Hepatic stellate cell (primary cell): ENCODE results near the gene ACKR2.
A peak's percentile ranks its signal among the peaks of the same experiment; 100 is the strongest.

Experiments
- DNase-seq: peaks from one replicate; pipeline ENCODE4 v3.0.0; 2011; ENCODE audit warnings: low spot score

Gene ACKR2

GRCh38 chr3:42829628-42830436 is 20.6 kb downstream of the ACKR2 start:
- DNase-seq = no peak

DNA sequence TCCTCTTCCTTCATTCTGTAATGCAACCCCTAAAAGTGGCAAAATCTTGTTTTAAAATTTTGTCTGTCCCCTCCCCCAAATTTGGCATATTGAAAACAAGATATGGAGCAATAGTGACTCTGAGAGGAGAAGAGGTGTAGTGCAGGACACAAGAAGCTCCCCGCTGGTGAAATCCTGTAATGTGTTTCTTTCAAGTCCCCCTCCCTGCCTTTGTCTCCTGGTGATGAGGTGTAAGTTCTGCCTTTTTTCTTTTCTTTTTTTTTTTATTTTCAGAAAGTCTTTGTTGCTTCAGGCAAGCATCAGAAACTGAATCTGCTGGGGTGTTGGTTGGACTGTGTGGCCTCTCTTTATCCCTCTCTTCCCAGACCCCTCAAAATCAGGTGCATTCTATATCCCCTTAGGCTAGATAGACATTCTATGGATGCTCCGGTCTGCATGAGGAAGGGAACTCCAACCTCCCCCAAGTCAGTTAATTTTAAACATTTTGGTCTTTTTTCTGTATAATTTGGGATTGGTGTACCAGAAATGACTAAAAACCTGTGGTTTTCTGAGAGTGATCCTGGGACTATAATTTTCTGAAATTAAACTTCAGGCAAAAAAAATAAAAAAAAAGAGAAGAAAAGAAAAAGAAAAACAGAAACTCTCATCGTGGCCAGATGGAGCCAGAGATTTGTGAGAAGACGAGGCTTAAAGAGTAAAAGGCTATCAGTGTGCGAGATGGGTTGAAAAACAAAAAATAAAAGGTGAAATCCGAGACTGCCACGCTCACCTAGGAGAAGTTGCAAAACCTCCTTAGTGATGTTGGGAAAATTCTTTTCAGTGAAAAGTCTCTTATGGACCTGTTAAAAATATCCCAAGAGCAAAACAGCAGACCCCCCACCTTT is 21.4 kb downstream of the ACKR2 start:
- DNase-seq = no peak

DNA sequence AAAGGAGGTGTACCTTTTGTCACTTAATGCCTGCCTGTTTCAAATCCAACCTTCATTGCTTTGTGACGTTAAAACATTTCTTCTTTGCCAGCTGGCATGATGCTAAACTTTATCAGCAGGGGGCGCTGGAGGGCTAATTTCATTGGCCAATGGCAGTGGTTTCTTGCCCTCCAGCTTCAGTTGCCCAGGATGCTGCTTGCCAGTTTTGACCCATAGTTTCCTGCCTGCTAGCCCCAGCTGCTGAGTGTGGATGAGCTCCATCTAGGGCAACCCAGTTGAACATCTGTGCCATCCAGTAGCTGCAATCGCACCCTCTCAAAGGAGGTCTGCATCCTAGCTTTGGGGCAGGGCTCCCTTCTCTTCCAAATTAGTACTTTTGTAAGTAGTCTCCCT is 22.1 kb downstream of the ACKR2 start:
- peak; percentile 34 for DNase-seq

- DNase-seq = no peak
These were observed 27.2 kb downstream of the ACKR2 start for GRCh38 chr3:42836150-42837123.

DNA sequence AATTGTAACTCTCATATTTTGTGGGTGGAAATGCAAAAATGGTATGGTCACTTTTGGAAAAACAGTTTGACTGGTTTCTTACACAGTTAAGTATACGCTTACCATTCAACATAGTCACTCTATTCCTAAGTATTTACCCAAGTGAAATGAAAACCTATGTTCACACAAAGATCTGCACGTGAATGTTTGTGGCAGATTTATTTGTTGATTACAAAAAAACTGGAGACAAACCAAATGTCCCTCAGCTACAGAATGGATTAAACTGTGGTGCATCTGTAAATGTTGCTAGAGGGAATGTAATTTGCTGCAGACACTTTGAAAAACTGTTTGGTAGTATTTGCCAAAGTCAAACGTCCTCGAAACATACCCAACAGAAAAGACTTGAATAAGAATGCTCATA is 29.3 kb downstream of the ACKR2 start:
- no peak for DNase-seq

DNA sequence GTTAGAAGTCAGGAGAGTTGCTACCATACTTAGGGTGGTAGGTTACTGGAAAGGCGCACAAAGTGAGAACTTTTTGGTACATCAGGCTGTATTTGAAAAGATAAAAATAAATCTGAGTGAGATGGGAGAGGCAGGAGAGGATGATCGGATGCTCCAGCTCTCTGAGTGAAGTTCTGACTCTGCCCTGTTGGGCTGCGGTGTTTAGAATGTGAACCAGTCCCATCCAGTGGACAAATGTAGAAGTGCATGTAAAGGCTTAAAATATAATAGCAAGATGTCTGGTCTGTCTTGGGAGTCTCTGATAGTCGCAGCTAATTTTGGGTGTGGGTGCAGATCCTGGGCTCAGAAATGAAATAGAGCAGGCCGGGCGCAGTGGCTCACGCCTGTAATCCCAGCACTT is 30.4 kb downstream of the ACKR2 start:
- DNase-seq = peak; percentile 67

- DNase-seq = no peak
These were observed 32.1 kb downstream of the ACKR2 start for GRCh38 chr3:42841332-42841731.

DNA sequence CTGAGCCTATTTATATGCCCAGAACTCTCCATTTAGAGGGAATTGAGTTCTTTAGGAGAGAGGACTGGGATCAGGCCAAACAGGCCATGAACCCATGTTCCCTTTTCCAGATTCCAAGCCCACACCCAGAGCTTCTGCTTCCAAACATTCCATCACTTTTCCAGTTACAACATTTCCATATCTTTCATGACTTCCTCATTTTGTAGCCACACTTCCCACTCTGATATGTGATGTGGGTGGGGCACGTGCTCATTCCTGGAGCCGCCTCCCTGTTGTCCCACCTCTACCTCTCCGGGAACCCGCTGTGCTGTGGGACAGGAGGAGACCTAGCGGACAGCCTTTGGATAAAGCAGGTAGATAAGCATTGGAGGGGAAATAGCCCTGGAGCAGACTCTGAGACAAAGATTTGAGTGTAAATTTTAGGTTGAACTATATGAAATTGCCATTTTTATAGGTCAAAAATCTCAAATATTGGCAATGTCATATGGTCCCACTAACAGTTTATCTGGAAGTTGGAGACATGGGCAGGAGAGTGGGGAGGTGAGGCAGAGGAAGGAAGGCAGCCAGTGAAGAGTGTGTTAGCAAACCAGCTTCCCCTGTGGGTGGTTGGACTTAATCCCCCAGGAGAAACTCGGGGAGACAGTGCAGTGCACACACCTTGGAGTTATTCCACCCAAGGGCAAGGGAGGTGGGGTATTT is 34.6 kb downstream of the ACKR2 start:
- no peak for DNase-seq

GRCh38 chr3:42844412-42844713 is 35.1 kb downstream of the ACKR2 start:
- DNase-seq = no peak

GRCh38 chr3:42844815-42845214 is 35.6 kb downstream of the ACKR2 start:
- DNase-seq = no peak

GRCh38 chr3:42846685-42847522 is 37.7 kb downstream of the ACKR2 start:
- no peak for DNase-seq

- no peak for DNase-seq
These were observed 38.5 kb downstream of the ACKR2 start for GRCh38 chr3:42847731-42848130.

- DNase-seq = no peak
These were observed 39.8 kb downstream of the ACKR2 start for GRCh38 chr3:42849017-42849416.

- no peak for DNase-seq
These were observed 41.0 kb downstream of the ACKR2 start for GRCh38 chr3:42850263-42850662.

DNA sequence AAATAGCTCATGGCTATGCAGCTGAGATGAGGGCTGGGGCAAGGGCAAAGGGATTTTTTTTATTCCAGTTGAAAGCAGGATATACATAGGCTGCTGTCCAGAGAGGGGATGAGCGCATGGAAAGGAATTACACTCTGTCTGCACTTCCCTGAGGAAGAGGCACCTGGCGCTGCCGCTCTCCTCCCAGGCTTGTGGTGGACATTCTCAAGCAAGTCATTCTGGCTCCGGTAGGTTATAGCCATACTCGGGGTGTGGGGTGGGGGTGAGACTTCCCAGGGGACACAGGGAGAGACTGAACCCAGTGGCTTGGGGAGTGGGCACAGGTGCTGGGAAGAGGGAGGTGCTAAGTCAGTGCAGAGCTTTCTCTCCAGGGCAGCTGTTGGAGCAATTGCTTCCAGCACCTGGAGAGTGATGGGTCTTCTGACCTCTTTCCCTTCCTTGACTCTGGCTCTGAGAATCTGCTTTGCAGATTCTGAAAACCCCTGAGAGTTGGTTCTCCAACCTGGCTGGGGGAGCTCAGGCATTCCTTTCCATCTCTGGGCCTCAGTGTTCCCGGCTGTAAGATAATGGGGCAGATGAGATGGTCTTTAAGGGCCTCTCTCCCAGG is 42.1 kb downstream of the ACKR2 start:
- DNase-seq = no peak

- no peak for DNase-seq
These were observed 43.2 kb downstream of the ACKR2 start for GRCh38 chr3:42852441-42852840.

DNA sequence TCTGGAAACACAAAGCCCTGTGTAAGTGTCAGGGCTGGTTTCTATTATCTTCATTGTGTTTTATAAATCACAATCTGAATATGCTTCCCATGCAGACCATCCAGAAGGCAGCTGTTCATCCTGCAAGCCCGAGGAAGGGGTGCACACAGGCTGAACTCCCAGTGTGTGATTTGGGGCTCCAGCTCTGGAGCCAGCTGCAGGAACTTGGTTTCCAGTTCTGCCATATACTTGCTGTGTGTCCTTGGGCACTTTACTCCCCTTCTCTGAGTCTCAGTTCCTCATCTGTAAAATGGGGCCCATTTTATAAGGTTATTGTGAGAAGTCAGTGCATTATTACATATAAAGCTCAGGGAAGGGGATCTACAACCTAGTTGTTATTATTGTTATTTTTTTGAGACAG is 43.8 kb downstream of the ACKR2 start:
- DNase-seq = no peak

DNA sequence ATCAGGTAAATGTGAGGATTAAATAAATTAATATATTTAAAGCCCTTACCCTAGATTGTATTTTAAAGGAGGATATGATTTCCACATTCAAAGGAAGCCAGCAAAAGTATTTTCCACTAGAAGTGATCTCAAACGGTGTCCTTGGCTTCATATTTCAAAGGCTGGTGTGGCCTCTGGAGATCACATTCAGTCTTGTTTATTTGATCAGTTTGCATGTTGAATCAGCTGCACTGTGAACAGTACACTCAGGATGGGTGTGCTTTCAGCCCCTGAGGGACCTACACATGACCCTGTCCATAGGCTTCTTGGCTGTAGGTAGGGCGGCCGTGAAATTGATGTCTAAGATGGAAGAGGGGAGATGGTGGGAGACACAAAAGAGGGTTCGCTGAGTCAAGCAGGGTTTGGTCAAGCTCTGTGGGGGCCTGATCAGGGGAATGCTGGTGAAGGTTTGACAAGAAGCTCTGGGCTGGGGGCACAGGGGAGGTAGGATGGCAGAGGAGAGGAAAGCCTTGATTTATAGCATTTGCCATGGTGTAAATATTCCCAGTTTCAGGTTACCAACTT is 44.6 kb downstream of the ACKR2 start:
- DNase-seq = no peak

- no peak for DNase-seq
These were observed 45.9 kb downstream of the ACKR2 start for GRCh38 chr3:42855219-42855546.
